Liver (tissue), 9 donors: ENCODE measurements around the gene IFI27. TPM values are rescaled to one million over a fixed set of nuclear protein-coding genes. Genes with fewer than 3 reads are reported as not detected.

ENCODE experiments used
- DNase-seq: peaks from one replicate; pipeline ENCODE4 v3.0.0-alpha.2; 2017; ENCODE audit warnings: low spot score
- H3K27ac ChIP-seq, 2 donors: one replicate each; pipeline ENCODE4 v1.7.0; 2013; ENCODE audit warnings: inconsistent platforms in 2 of 2, low read length in 2 of 2, control low read depth in 1 of 2, low read depth in 1 of 2, mild to moderate bottlenecking in 1 of 2
- H3K27me3 ChIP-seq, 4 donors: one replicate each; pipeline versions ENCODE4 v1.6.1 to v1.7.0; 2013; ENCODE audit warnings: low read length in 3 of 4, inconsistent platforms in 1 of 4, mild to moderate bottlenecking in 1 of 4, moderate library complexity in 1 of 4; ENCODE audit not compliant: control insufficient read depth in 4 of 4, insufficient read depth in 4 of 4
- H3K36me3 ChIP-seq, 4 donors: one replicate each; pipeline versions ENCODE4 v1.6.1 to v1.7.0; 2013; ENCODE audit warnings: low read length in 3 of 4, mild to moderate bottlenecking in 3 of 4, low read depth in 1 of 4, moderate library complexity in 1 of 4; ENCODE audit not compliant: control insufficient read depth in 4 of 4, insufficient read depth in 3 of 4
- H3K4me1 ChIP-seq, 4 donors: one replicate each; pipeline versions ENCODE4 v1.6.1 to v1.7.0; 2013; ENCODE audit warnings: low read length in 3 of 4, mild to moderate bottlenecking in 3 of 4, moderate library complexity in 1 of 4; ENCODE audit not compliant: control insufficient read depth in 4 of 4, insufficient read depth in 4 of 4
- H3K4me3 ChIP-seq, 3 donors: one replicate each; pipeline versions ENCODE4 v1.6.1 to v1.7.0; 2013; ENCODE audit warnings: low read length in 3 of 3, control low read depth in 1 of 3, low read depth in 1 of 3, mild to moderate bottlenecking in 1 of 3
- H3K9ac ChIP-seq, 2 donors: one replicate each; pipeline ENCODE4 v1.7.0; 2013; ENCODE audit warnings: low read length in 2 of 2, mild to moderate bottlenecking in 2 of 2, moderate library complexity in 2 of 2, control low read depth in 1 of 2, low read depth in 1 of 2
- H3K9me3 ChIP-seq, 4 donors: one replicate each; pipeline versions ENCODE4 v1.6.1 to v1.7.0; 2013; ENCODE audit warnings: low read length in 3 of 4; ENCODE audit not compliant: control insufficient read depth in 4 of 4
- EGR1 ChIP-seq, 2 donors: IDR thresholded peaks; 2 replicates each; pipeline ENCODE4 v1.6.1; 2016 to 2018; ENCODE audit warnings: antibody characterized with exemption in 2 of 2, low read depth in 2 of 2
- FOXA1 ChIP-seq: IDR thresholded peaks from 2 replicates; pipeline ENCODE4 v1.6.1; 2016; ENCODE audit warnings: antibody characterized with exemption
- FOXA2 ChIP-seq: IDR thresholded peaks from 2 replicates; pipeline ENCODE4 v1.6.1; 2016; ENCODE audit warnings: antibody characterized with exemption
- GABPA ChIP-seq, 2 donors: IDR thresholded peaks in 1 of 2; conservative IDR thresholded peaks in 1 of 2; 2 replicates each; pipeline ENCODE4 v1.6.1; 2016; ENCODE audit warnings: antibody characterized with exemption in 2 of 2, mild to moderate bottlenecking in 1 of 2, moderate library complexity in 1 of 2
- JUND ChIP-seq, 2 donors: IDR thresholded peaks; 2 replicates each; pipeline ENCODE4 v1.6.1; 2016; ENCODE audit warnings: antibody characterized with exemption in 2 of 2
- NR2F2 ChIP-seq: IDR thresholded peaks from 2 replicates; pipeline ENCODE4 v1.6.1; 2016; ENCODE audit warnings: antibody characterized with exemption
- RAD21 ChIP-seq, 2 donors: IDR thresholded peaks; 2 replicates each; pipeline ENCODE4 v1.6.1; 2016; ENCODE audit warnings: antibody characterized with exemption in 2 of 2, mild to moderate bottlenecking in 2 of 2
- RXRA ChIP-seq, 2 donors: IDR thresholded peaks; 2 replicates each; pipeline ENCODE4 v1.6.1; 2017 to 2018; ENCODE audit warnings: antibody characterized with exemption in 2 of 2, mild to moderate bottlenecking in 1 of 2
- SP1 ChIP-seq: IDR thresholded peaks from 2 replicates; pipeline ENCODE4 v1.6.1; 2018; ENCODE audit warnings: antibody characterized with exemption, mild to moderate bottlenecking
- YY1 ChIP-seq: IDR thresholded peaks from 2 replicates; pipeline ENCODE4 v1.6.1; 2016; ENCODE audit warnings: antibody characterized with exemption, mild to moderate bottlenecking
- WGBS: extraction: QIAGEN DNeasy Blood & Tissue Kit; methylation state at CpG from one replicate; pipeline ENCODE4 v1.1.7; 2013; 5-methylcytosine and 5-hydroxymethylcytosine counted together
- polyA plus RNA-seq, 2 donors: library from polyadenylated mRNA; stranded (reverse) in 1 of 2; unstranded in 1 of 2; fragments of 200-250 nt in 1 of 2; fragments of >200 nt in 1 of 2; fragmentation: Nextera tagmentation in 1 of 2; extraction: Ambion mirVana in 1 of 2; gene quantifications; one replicate each; pipeline versions ENCODE4 v1.2.1 to v1.2.3, GENCODE V29; 2013 to 2015
- total RNA-seq, 2 donors: library from RNA; depleted of rRNA; stranded (reverse); fragments of >200 nt; gene quantifications; one replicate each; pipeline ENCODE4 v1.2.3, GENCODE V29; 2014
- TF ChIP-seq, protein P1 (sequence below): IDR thresholded peaks from 2 replicates; pipeline ENCODE4 v1.6.1; 2016; ENCODE audit warnings: antibody characterized with exemption
- TF ChIP-seq, protein P2 (sequence below): fragments of 150-350 bp; IDR thresholded peaks from 2 replicates; pipeline ENCODE4 v1.5.1; 2017; ENCODE audit warnings: improper control_type of control experiment, low read depth, low read length; ENCODE audit not compliant: missing input control
- TF ChIP-seq, protein P3 (sequence below): IDR thresholded peaks from 2 replicates; pipeline ENCODE4 v1.6.1; 2016; ENCODE audit warnings: antibody characterized with exemption
- TF ChIP-seq, protein P4 (sequence below): IDR thresholded peaks from 2 replicates; pipeline ENCODE4 v1.6.1; 2016; ENCODE audit warnings: antibody characterized with exemption, mild to moderate bottlenecking
- TF ChIP-seq, protein P5 (sequence below): IDR thresholded peaks from 2 replicates; pipeline ENCODE4 v1.6.1; 2016; ENCODE audit warnings: antibody characterized with exemption
- donor health status: healthy.
- donor health status: healthy.
- donor health status: healthy.
- donor health status: healthy.
- donor health status: healthy.

The IFI27 gene
- total and polyA plus RNA-seq, 4 donors = 12.7 to 170 (median 42.2) TPM

DNA sequence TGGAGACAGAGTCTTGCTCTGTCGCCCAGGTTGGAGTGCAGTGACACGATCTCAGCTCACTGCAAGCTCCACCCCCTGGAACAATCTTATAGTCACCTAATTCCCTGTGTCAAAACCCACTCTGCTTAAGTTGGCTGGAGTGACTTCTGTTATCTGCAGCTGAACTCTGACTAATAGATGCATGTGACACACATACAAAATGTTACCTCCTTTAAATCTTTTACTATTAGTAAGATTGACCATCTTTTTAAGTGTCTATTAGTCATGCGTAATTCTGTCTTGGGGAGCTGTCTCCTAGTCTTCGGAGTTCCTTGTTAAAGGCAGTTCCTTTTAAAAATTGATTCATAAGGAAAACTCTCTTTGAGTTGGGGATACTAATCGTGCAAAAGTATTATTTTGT is 22.0 kb upstream of the IFI27 start:
- no peak for DNase-seq
- H3K9ac ChIP-seq = no peak overlapping the region
- no peaks in the 10 kb centered on the region for H3K27me3 ChIP-seq
- no peak for TF ChIP-seq RXRA (IDR thresholded peaks at IDR 0.05)
- TF ChIP-seq, protein P1, sequence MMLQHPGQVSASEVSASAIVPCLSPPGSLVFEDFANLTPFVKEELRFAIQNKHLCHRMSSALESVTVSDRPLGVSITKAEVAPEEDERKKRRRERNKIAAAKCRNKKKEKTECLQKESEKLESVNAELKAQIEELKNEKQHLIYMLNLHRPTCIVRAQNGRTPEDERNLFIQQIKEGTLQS = no peak
- TF ChIP-seq SP1 = no peak
- TF ChIP-seq NR2F2 = no peak
- TF ChIP-seq JUND (IDR thresholded peaks at IDR 0.05) = no peak
- TF ChIP-seq, protein P2, sequence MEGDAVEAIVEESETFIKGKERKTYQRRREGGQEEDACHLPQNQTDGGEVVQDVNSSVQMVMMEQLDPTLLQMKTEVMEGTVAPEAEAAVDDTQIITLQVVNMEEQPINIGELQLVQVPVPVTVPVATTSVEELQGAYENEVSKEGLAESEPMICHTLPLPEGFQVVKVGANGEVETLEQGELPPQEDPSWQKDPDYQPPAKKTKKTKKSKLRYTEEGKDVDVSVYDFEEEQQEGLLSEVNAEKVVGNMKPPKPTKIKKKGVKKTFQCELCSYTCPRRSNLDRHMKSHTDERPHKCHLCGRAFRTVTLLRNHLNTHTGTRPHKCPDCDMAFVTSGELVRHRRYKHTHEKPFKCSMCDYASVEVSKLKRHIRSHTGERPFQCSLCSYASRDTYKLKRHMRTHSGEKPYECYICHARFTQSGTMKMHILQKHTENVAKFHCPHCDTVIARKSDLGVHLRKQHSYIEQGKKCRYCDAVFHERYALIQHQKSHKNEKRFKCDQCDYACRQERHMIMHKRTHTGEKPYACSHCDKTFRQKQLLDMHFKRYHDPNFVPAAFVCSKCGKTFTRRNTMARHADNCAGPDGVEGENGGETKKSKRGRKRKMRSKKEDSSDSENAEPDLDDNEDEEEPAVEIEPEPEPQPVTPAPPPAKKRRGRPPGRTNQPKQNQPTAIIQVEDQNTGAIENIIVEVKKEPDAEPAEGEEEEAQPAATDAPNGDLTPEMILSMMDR = no peak
- TF ChIP-seq GABPA (IDR thresholded peaks at IDR 0.05 in 1 of 2, conservative IDR thresholded peaks at IDR 0.05 in 1 of 2) = no peak
- TF ChIP-seq, protein P3, sequence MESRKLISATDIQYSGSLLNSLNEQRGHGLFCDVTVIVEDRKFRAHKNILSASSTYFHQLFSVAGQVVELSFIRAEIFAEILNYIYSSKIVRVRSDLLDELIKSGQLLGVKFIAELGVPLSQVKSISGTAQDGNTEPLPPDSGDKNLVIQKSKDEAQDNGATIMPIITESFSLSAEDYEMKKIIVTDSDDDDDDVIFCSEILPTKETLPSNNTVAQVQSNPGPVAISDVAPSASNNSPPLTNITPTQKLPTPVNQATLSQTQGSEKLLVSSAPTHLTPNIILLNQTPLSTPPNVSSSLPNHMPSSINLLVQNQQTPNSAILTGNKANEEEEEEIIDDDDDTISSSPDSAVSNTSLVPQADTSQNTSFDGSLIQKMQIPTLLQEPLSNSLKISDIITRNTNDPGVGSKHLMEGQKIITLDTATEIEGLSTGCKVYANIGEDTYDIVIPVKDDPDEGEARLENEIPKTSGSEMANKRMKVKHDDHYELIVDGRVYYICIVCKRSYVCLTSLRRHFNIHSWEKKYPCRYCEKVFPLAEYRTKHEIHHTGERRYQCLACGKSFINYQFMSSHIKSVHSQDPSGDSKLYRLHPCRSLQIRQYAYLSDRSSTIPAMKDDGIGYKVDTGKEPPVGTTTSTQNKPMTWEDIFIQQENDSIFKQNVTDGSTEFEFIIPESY = no peak
- TF ChIP-seq, protein P4, sequence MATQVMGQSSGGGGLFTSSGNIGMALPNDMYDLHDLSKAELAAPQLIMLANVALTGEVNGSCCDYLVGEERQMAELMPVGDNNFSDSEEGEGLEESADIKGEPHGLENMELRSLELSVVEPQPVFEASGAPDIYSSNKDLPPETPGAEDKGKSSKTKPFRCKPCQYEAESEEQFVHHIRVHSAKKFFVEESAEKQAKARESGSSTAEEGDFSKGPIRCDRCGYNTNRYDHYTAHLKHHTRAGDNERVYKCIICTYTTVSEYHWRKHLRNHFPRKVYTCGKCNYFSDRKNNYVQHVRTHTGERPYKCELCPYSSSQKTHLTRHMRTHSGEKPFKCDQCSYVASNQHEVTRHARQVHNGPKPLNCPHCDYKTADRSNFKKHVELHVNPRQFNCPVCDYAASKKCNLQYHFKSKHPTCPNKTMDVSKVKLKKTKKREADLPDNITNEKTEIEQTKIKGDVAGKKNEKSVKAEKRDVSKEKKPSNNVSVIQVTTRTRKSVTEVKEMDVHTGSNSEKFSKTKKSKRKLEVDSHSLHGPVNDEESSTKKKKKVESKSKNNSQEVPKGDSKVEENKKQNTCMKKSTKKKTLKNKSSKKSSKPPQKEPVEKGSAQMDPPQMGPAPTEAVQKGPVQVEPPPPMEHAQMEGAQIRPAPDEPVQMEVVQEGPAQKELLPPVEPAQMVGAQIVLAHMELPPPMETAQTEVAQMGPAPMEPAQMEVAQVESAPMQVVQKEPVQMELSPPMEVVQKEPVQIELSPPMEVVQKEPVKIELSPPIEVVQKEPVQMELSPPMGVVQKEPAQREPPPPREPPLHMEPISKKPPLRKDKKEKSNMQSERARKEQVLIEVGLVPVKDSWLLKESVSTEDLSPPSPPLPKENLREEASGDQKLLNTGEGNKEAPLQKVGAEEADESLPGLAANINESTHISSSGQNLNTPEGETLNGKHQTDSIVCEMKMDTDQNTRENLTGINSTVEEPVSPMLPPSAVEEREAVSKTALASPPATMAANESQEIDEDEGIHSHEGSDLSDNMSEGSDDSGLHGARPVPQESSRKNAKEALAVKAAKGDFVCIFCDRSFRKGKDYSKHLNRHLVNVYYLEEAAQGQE = no peak
- H3K4me3 ChIP-seq = no peak overlapping the region
- WGBS = 94% methylated on average over 5 of the region's 5 CpGs
- no peaks in the 10 kb centered on the region for H3K4me1 ChIP-seq
- H3K27ac ChIP-seq = no peak overlapping the region
- H3K9me3 ChIP-seq = no peaks in the 10 kb centered on the region
- no peaks in the 10 kb centered on the region for H3K36me3 ChIP-seq

DNA sequence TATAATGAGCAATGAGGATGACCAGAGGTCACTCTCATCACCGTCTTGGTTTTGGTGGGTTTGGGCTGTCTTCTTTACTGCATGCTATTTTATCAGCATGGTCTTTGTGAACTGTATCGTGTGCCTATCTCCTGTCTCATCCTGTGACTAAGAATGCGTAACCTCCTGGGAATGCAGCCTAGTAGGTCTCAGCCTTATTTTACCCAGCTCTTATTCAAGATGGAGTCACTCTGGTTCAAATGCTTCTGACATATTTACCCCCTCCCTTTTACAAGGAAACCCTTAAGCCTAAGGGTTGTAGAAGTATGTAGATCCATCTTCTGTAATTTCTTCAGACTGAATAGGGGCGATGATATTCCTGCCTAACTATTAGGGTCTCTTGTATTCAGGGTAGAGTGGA is 21.1 kb upstream of the IFI27 start:
- no peaks in the 10 kb centered on the region for H3K4me1 ChIP-seq
- 96% methylated on average over 4 of the region's 4 CpGs for WGBS
- no peak for TF ChIP-seq JUND (IDR thresholded peaks at IDR 0.05)
- TF ChIP-seq EGR1 (IDR thresholded peaks at IDR 0.05; ENCODE audit: low read depth in 2 of 2) = no peak
- TF ChIP-seq RXRA (IDR thresholded peaks at IDR 0.05) = no peak
- TF ChIP-seq FOXA2 = no peak
- no peak for TF ChIP-seq RAD21 (IDR thresholded peaks at IDR 0.05)
- TF ChIP-seq, protein P2 = no peak
- TF ChIP-seq SP1 = no peak
- no peak for TF ChIP-seq GABPA (IDR thresholded peaks at IDR 0.05 in 1 of 2, conservative IDR thresholded peaks at IDR 0.05 in 1 of 2)
- no peak for TF ChIP-seq FOXA1
- TF ChIP-seq, protein P5, sequence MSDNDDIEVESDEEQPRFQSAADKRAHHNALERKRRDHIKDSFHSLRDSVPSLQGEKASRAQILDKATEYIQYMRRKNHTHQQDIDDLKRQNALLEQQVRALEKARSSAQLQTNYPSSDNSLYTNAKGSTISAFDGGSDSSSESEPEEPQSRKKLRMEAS = no peak
- no peak for TF ChIP-seq YY1
- TF ChIP-seq, protein P1 = no peak
- TF ChIP-seq, protein P3 = no peak

More for the DNA sequence above, 21.1 kb upstream of the IFI27 start:
- no peaks in the 10 kb centered on the region for H3K9me3 ChIP-seq
- no peak overlapping the region for H3K4me3 ChIP-seq
- no peaks in the 10 kb centered on the region for H3K36me3 ChIP-seq
- H3K27ac ChIP-seq = no peak overlapping the region
- no peaks in the 10 kb centered on the region for H3K27me3 ChIP-seq
- no peak overlapping the region for H3K9ac ChIP-seq
- no peak for DNase-seq
